ENCODE data around the gene OSBPL1A. TPM values are rescaled to one million over a fixed set of nuclear protein-coding genes. Genes with fewer than 3 reads are reported as not detected.
A peak's percentile ranks its signal among the peaks of the same experiment; 100 is the strongest.

Gene OSBPL1A
- total RNA-seq, 2 donors from 2014 or later: 29.7 to 36.9 TPM

DNA sequence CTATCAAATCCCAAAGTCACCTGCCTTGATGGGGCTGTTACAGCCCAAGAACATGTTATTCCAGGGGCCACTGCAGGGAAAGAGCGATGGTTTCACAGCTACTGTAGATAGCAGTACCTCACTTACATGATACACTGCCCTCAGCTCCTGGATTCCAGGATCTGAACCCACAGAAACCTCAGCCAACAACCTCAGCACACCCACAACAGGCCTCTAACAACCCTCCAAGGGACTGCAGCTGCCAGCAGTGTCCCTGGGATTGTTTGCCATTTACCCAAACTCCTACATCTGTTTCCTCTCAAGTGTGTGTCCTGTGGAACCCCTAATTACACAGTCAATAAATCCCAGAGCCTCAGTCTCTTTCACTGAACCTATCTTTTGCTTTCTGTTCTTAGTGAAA is 28.2 kb downstream of the OSBPL1A start:
- no peak overlapping the region for H3K4me3 Mint-ChIP-seq

GRCh38 chr18:24368749-24369148 is 28.9 kb downstream of the OSBPL1A start:
- no peaks in the 10 kb centered on the region for H3K27me3 Mint-ChIP-seq (ENCODE audit: insufficient read depth)
- WGBS, 2 experiments (ENCODE audit: insufficient coverage in 1 of 2, insufficient read length in 1 of 2): 50 to 81% methylated on average over 3 of the region's 3 CpGs
- Histone ChIP-seq H3K4me1 (ENCODE audit: control insufficient read depth, insufficient read depth, low read length) (peaks cover 19% of the 10 kb centered on the region), H3K4me3 (ENCODE audit: low read length) (no peak overlapping the region), H3K27ac (ENCODE audit: low read depth, low read length) (no peak overlapping the region), H3K27me3 (ENCODE audit: control insufficient read depth, insufficient read depth, low read length, poor library complexity, severe bottlenecking) (no peaks in the 10 kb centered on the region), H3K9me3 (ENCODE audit: control insufficient read depth, low read length) (no peaks in the 10 kb centered on the region), H3K9ac (ENCODE audit: extremely low read depth, low read length, poor library complexity, severe bottlenecking) (no peak overlapping the region), H3K36me3 (ENCODE audit: control insufficient read depth, insufficient read depth, low read length) (no peaks in the 10 kb centered on the region)
- peaks cover 5% of the 10 kb centered on the region for H3K36me3 Mint-ChIP-seq (ENCODE audit: low read depth)
- no peak for DNase-seq
- peak overlapping the region; percentile 45 for H3K27ac Mint-ChIP-seq
- H3K4me1 Mint-ChIP-seq: peaks cover 54% of the 10 kb centered on the region
- TF ChIP-seq, protein P1, sequence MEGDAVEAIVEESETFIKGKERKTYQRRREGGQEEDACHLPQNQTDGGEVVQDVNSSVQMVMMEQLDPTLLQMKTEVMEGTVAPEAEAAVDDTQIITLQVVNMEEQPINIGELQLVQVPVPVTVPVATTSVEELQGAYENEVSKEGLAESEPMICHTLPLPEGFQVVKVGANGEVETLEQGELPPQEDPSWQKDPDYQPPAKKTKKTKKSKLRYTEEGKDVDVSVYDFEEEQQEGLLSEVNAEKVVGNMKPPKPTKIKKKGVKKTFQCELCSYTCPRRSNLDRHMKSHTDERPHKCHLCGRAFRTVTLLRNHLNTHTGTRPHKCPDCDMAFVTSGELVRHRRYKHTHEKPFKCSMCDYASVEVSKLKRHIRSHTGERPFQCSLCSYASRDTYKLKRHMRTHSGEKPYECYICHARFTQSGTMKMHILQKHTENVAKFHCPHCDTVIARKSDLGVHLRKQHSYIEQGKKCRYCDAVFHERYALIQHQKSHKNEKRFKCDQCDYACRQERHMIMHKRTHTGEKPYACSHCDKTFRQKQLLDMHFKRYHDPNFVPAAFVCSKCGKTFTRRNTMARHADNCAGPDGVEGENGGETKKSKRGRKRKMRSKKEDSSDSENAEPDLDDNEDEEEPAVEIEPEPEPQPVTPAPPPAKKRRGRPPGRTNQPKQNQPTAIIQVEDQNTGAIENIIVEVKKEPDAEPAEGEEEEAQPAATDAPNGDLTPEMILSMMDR (conservative IDR thresholded peaks at IDR 0.05): no peak
- no peaks in the 10 kb centered on the region for H3K9me3 Mint-ChIP-seq
- no peak overlapping the region for H3K4me3 Mint-ChIP-seq

More for the DNA sequence above, 28.2 kb downstream of the OSBPL1A start:
- no peak overlapping the region for H3K4me3 ChIP-seq (ENCODE audit: low read length)
- no peak overlapping the region for H3K9ac ChIP-seq (ENCODE audit: extremely low read depth, low read length, poor library complexity, severe bottlenecking)
- Mint-ChIP-seq H3K36me3 (ENCODE audit: low read depth) (peaks cover 5% of the 10 kb centered on the region), H3K4me1 (peaks cover 57% of the 10 kb centered on the region), H3K27me3 (ENCODE audit: insufficient read depth) (no peaks in the 10 kb centered on the region), H3K9me3 (no peaks in the 10 kb centered on the region), H3K27ac (peak overlapping the region; percentile 31)
- 90% methylated on average over 1 of the region's 1 CpG; no CpG with 5 or more reads in 1 of the 2 experiments for WGBS, 2 experiments (ENCODE audit: insufficient coverage in 1 of 2, insufficient read length in 1 of 2)
- no peaks in the 10 kb centered on the region for H3K27me3 ChIP-seq (ENCODE audit: control insufficient read depth, insufficient read depth, low read length, poor library complexity, severe bottlenecking)
- no peaks in the 10 kb centered on the region for H3K36me3 ChIP-seq (ENCODE audit: control insufficient read depth, insufficient read depth, low read length)
- TF ChIP-seq, protein P1 (conservative IDR thresholded peaks at IDR 0.05): no peak
- H3K4me1 ChIP-seq (ENCODE audit: control insufficient read depth, insufficient read depth, low read length): peaks cover 19% of the 10 kb centered on the region
- no peaks in the 10 kb centered on the region for H3K9me3 ChIP-seq (ENCODE audit: control insufficient read depth, low read length)
- DNase-seq: no peak
- H3K27ac ChIP-seq (ENCODE audit: low read depth, low read length): no peak overlapping the region

DNA sequence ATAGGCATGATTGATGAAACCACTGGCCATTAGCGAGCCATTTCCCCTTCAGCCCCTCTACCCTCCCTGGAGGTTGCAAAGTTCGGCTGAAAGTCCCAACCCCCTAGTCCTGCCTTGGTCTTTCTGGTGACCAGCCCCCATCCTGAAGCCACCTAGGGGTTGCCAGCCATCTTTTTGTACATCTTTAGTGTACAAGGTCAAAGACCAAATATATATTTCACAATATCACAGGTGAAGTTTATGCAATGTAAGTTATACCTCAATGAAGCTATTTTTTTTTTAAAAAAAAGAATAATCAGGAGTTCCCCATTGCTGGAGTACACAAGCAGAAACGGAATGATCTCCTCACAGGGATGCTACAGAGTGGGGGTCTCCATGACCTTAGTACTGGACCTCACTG is 31.3 kb downstream of the OSBPL1A start:
- H3K27ac Mint-ChIP-seq: no peak overlapping the region
- H3K4me1 ChIP-seq (ENCODE audit: control insufficient read depth, insufficient read depth, low read length): peaks cover 19% of the 10 kb centered on the region
- H3K27me3 ChIP-seq (ENCODE audit: control insufficient read depth, insufficient read depth, low read length, poor library complexity, severe bottlenecking): no peaks in the 10 kb centered on the region
- no peaks in the 10 kb centered on the region for H3K27me3 Mint-ChIP-seq (ENCODE audit: insufficient read depth)
- H3K4me3 Mint-ChIP-seq: no peak overlapping the region
- peaks cover 41% of the 10 kb centered on the region for H3K4me1 Mint-ChIP-seq
- peaks cover 4% of the 10 kb centered on the region for H3K36me3 Mint-ChIP-seq (ENCODE audit: low read depth)
- TF ChIP-seq, protein P1 (conservative IDR thresholded peaks at IDR 0.05): no peak
- no peak overlapping the region for H3K4me3 ChIP-seq (ENCODE audit: low read length)
- no peak for DNase-seq
- 91 to 100% methylated on average over 3 of the region's 3 CpGs for WGBS, 2 experiments (ENCODE audit: insufficient coverage in 1 of 2, insufficient read length in 1 of 2)
- no peaks in the 10 kb centered on the region for H3K9me3 ChIP-seq (ENCODE audit: control insufficient read depth, low read length)
- no peak overlapping the region for H3K27ac ChIP-seq (ENCODE audit: low read depth, low read length)
- H3K9ac ChIP-seq (ENCODE audit: extremely low read depth, low read length, poor library complexity, severe bottlenecking): no peak overlapping the region
- no peaks in the 10 kb centered on the region for H3K9me3 Mint-ChIP-seq
- no peaks in the 10 kb centered on the region for H3K36me3 ChIP-seq (ENCODE audit: control insufficient read depth, insufficient read depth, low read length)
